HG03280 (cell line): Measurements from ENCODE around the gene HDAC4.

ENCODE experiments used
- ATAC-seq: cut with Tn5 transposase; IDR thresholded peaks from one replicate; pipeline ENCODE4 v1.9.1; 2021; ENCODE audit warnings: mild to moderate bottlenecking, moderate library complexity; ENCODE audit not compliant: unreplicated experiment

The HDAC4 gene

DNA sequence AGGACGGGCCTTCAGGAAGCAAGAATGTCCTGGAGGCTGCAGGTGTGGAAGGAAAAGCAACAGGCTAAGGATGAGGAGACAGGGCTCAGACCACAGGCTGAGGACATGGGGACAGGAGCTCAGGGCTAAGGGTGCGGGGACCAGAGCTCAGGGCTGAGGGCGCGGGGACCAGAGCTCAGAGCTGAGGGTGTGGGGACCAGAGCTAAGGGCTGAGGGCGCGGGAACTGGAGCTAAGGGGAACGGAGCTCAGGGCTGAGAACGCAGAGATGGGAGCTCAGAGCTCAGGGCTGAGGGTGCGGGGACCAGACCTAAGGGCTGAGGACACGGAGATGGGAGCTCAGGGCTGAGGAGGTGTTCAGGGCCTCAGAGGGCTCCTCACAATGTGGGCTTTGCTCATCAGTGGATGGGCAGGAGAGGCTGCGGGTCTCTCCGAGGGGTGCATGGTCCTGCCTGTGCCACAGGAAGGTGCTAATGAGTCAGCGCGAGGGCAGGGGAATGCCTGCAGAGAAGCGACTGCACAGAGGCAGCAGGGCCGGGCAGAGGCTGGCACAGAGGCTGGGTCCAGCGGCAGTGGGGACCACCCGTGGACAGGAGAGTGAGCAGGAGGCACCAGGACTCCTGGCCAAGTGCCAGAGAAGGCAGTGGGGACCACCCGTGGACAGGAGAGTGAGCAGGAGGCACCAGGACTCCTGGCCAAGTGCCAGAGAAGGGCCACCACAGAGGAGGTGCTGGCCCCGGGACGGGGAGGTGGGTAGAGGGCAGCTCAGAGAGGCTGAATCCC is 281.3 kb downstream of the HDAC4 start:
- no peak for ATAC-seq

DNA sequence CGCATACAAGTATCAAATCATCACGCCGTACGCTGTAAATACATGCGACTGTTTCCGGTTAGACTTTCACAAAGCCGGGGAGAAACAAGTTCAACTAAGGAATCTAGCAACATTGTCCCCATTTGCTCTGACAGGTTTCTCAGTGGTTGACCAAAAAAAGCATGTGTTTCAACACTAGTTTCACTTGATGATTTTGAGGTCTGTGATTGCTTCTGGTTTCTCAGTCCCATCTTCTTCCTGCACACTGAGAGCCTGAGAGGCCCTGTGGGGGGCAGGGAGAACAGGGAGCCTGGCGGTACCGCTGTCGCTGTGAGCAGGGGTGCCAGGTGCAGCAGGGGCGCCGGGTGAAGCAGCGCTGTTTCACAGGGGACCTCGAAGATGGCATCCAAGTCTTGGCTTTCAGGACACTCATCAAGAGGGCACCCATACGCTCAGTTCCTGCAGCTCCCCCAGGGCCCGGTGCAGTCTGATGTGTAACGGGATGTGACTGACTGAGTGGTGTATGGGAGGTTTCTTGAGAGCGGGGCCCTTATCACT is 282.1 kb downstream of the HDAC4 start:
- ATAC-seq, result no peak

DNA sequence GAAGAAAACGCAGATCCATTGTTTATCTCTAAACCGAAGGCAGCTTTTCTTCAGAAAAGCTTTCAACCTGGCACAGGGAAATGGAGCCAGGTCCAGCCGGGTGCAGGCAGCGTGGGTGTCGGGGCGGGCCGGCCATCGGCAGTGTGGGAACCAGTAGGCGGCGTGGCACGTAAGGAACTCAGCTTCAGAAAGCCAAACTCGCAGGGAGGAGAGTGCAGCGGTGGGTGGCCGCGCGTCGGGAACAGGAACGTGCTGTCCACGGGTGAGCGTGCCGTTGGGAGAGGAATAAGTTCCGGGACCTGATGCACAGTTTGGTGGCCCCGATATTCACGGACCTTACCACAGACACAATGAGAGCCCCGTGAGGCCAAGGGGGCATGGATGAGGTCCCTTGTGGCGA is 282.6 kb downstream of the HDAC4 start:
- ATAC-seq, result no peak

DNA sequence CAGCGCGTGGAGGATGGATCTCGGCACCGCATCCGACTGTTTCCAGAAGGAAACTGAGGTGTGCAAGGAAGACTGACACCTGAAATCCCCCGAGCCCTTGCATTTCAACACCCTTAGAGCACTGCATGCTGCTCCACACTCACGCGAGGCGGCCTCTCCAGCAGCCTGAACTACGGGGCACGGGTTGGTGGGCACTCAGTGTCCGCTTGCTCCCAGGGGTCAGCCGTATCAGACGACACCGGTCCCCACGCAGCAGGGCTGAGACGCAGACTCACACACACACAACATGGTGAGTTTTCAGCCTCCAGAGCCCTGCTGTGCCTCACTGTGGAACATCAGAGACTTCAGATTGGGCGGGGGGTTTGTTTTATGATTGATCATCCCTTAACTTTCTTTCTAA is 283.0 kb downstream of the HDAC4 start:
- ATAC-seq, result no peak

DNA sequence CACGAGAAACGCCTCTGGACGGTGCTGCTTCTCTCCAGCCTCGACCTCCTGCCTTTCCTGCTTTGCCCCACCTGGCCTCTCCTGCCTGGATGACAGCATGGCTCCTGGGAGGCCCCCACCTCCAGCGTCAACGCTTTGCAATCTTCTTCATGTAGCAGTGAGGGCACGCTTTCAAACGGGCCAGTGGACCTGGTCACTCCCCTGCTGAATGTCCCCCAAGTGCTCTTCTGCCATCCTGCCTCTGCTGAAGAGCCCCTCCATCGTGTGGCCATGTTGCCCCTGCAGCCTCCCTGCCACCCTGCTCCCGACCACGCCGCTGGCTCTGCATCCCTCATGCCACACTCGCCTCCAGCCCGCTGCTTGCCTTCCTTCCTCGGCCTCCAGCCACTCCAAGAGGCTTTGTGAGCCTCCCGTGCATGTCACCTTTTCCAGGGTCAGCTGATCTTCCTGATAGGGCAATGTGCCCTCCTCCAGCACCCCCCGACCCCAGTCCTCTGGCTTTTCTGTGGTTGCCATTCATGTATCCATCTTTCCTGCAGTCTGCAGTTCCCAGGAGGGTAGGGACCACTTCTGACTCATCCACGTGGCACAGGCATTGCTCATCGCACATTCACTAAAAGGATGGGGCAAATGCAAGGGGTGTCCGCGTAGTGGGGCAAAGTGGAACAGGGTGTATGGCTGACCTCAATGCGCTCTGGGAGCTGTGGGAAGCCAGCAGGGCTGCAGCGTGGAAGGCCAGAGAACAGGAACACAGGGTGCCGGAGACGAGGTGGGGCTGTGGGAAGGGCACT is 284.2 kb downstream of the HDAC4 start:
- ATAC-seq, result no peak

DNA sequence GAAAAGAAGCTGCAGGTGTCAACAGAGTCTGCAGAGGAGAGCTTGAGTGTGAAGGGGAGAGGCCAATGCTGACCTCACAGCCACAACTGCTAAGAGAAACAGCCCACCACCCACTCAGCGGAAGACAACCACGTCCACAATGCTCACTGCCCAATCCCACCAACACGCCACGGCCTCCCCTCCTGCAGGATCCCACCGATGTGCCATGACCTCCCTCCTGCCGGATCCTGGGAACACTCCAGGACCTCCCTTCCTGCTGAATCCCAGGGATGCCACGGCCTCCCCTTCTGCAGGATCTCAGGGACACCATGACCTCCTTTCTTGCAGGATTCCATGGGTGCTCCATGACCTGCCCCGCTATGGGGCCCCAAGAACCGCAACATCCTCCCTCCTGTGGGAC is 285.2 kb downstream of the HDAC4 start:
- ATAC-seq, result no peak

DNA sequence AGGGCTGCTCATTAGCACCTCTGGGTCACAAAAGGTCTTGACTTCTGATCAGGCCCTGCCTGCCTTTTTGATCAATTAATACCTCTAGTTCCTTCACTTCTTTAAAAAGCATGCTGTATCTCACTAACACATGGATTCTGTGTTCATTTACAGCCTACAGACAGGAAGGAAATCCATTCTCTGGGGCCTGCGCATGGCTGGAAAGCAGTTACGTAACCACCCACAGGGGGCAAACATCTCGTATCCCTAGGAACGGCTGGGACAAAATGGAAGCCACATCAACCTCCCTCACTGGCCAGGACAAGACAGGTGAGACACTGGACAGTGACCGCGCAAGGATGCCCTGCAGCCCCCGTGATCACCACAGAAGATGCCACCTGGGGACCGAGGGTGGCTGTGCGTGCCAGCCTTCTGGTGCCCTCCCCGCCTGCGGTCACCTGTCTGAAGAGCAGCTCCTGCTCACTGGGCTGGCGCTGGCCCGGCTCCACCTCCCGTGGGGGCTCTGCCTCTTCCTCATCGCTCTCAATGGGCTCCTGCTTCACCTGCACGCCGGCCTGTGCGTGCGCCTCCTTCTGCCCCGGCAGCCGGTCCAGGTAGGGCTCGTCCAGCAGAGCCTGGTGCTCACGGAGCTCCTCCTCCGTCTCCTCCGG is 286.1 kb downstream of the HDAC4 start:
- ATAC-seq, result no peak

DNA sequence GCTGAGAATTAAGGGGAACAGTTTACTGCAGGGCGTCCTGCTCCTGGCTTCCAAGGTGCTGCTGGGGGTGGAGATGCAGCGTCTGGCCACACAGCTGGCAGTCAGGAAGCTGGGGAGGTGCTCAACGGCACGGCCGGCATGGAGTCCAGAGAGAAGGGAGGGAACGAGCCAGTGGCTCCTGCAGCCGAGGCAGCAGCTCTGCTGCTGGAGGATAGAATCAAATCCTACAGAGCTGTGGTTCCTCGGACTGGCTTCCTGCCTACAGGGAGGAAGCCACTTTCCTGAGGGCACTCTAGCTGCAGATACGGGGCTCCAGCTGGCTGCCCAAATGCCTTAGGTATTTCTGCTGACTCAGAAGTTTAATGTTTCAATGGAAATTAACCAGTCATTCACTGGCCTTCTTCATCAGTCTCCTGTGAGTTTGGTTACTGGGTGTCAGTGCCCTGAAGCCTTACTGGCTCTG is 286.7 kb downstream of the HDAC4 start:
- no peak for ATAC-seq

DNA sequence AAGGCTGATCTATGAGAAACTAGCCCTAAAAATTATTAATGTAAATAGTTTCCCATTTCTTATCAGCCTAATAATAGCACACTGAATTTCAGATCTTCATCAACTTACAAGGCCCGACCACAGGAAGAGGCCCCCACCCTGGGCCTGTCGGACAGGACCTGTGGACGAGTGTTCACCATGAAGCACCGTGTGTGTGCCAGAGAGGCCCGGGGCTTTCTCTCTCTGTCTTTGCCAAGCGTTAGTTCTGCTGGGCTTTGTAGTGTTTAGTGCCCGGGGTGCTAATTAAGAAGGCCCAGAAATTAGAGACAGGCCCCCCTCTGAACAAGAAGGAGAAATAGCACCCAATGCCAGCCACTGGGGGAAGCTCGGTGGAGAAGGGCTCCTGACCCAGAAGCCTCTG is 287.2 kb downstream of the HDAC4 start:
- ATAC-seq, result no peak

DNA sequence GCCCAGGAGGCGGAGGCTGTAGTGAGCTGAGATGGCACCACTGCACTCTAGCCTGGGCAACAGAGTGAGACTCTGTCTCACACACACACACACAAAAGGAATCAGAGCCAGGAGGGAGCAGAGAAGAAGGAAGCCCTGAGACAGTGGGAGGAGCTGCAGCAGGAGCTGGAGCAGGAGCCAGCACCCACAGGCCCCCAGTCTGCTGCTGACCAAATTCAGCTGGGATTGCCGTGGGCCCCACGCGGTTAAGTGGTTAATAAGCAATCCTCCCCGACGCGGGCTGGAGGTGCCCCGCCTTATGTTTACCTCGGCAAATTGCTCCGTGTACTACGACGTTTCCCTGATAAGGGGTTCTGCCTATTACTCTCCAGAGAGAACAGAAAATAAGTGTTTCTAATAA is 287.6 kb downstream of the HDAC4 start:
- ATAC-seq, result no peak

DNA sequence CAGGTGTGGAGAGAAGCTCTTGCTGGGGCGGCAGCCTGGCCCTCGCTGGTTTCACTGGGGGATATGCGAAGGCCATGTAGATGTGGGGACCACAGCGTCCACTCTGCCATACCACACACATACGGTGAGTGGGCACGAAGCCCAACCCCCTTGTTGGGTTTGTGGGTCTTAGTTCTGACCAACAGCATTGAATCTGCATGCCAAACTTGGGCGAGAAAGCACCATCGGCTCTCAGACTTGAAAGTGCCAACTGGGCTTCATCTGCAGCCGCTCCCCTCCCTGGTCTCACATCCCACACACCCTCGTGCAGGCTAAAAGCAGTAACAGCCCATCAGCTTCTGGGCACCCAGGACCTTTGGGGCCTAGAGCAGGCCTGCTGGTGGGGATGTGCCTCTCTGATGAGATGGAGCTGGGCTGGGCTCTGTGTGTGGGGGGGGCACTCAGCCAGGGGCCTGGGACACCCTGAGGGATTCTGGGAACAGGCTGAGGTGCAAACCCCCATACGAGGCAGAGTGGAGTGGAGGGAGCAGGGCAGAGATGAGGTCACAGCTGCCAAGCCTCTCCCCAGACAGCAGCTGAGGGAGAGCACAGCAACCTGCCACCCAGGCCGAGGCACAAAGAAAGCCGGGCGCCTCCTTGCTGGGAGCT is 288.6 kb downstream of the HDAC4 start:
- ATAC-seq, result no peak

DNA sequence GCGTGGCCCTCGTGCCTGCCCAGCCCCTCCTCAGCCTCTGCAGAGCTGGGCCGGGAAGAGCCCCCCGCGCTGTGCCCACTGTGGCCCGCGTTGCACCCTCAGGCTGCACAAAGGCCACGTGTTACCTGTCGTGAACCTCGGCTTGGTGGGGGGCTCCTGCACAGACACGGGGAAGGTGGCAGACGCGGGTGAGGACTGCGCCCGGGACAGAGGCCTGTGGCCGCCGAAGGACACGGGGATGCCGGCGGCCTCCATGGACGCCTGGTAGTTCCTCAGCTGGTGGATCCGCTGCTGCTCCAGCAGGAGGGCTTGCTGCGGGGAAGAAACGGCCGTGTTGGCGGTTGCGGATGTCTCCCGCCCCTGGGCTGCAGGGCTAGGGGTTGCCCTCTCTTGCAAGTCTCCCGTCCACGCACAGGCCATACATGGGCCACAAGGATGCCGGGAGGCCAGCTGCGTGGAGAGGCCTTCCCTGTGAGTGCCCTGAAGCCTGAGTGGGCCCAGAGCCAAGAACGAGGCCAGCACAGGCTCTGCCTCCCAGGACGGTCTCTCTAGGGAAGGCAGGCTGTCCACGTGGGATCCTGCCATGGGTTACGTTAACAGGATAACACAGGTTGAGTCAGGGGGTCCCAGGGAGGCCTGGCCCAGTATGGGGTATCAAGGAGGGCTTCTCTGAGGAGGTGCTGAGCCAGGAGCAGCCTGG is 289.3 kb downstream of the HDAC4 start:
- no peak for ATAC-seq

DNA sequence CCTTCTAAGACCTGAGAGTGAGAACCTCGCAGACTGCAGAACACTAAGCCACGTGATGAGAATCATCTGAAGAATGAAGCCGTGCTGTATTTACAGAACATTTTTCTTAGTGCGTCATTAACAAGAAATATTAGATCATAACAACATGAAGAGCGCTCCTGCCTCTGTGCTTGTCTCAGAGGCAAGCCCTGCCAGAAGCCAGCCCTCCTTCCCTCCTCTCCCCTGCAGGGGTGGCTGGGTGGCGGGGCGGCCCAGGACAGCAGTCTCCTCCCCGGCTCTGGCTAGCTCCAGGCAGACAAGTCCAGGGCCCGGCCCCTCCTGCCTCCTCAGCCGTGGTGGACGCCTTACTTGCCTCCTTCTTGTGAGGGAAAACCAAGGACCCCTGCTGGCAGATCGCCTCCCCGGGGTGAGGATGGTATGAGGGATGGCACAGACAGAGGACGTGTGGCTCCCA is 290.2 kb downstream of the HDAC4 start:
- ATAC-seq, result no peak

DNA sequence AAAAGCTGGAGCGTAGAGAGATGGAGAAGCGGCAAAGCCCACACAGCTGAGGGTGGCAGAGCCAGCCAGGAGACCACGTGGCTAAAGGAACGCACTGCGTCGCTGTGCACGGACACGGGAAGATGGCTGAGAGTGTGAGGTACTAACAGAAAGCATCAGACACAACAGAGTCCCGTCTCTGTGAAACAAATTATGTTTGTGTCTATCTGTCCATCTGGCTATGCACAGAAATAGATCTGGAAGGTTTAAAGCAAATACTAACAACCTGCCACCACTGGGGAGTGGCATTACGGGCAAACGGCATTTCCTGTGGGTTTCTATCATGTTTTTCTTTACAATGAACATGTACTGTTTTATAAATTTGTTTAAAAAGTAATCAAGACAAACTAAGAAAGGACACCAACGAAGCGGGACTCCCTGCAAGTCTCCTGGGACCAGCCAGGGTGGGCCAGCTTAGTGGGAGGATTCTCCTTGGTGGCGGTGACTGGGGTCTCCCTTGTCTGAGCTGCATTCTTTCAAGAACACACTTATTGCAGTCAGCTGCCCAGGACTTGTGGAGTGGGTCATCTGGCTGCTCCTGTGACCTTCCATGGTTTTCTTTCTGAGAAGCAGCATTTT is 290.8 kb downstream of the HDAC4 start:
- ATAC-seq, result no peak

DNA sequence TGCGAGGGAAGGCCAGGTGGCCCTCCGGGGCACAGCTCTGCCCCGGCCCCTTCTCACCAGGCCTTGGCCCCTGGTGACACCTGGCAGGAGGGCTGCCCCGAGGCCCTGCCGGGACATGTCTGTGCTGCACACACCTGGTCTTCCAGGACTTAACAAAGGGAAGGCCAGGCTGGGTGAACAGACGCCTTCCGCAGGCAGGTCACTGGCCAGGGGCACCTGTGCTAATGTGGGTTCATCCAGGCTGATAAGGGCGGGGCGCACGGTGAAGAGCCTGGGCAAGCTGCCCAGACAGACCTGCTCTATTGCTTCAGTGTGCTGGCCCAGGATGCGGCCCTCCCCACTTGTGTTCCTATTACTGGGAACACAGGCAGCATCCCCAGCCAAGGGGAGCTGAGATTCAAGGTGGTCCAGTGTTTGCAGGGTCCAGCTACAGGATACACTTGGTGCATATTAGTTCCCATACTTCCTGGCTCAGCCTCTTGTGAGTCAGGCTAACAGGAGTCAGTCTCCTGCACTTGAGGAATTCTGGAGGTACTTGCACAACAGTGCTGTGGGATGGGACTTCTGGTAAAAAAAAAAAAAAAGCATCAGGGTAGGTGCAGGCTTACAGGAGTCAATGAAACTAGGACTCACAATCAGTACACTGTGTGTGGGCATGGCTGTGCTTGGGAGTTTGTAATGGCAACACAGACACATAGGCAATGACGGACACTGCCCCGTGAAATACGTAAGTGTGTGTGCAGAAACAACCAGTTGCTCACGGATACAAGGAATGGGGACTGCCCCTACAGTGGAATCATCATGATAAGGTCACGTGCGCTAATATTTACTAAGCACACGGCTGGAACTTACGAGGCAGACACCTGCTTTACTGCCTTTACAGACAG is 291.5 kb downstream of the HDAC4 start:
- no peak for ATAC-seq

DNA sequence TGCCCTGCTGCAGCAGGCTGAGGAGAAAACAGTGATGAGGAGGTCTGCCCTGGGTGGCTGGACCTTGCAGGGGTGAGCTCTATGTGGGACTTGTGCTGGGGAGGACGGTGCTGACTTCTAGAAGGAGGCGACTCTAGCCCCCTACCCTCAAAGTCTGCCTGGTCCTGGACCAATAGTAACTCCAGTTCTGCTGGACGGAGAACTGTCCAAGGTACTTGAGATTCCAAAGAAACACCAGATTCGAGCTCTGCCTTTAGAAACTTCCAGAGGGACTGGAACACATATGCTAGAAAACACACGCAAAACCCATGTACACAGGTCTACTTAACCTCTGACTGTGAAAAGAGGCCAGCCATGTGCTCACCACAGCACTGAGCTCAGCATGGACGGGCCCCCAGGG is 292.4 kb downstream of the HDAC4 start:
- no peak for ATAC-seq

DNA sequence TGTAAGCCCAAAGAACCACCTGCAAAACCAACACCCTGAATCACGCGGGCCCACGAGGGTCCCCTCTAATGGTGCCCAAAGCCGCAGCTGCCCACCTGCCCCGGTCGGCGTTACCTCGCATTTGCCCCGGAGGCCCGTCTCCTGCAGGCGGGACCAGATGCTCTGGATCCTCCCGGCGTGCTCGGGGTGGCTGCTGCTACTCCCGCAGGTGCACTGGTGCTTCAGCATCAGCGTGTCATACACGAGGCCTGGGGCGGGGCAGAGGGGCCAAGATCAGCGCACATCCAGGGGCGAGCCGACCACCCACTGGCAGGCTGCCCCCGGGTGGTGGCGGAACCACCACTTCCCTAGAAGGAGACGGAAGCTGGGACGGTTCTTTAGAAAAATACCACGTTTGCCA is 292.9 kb downstream of the HDAC4 start:
- no peak for ATAC-seq

DNA sequence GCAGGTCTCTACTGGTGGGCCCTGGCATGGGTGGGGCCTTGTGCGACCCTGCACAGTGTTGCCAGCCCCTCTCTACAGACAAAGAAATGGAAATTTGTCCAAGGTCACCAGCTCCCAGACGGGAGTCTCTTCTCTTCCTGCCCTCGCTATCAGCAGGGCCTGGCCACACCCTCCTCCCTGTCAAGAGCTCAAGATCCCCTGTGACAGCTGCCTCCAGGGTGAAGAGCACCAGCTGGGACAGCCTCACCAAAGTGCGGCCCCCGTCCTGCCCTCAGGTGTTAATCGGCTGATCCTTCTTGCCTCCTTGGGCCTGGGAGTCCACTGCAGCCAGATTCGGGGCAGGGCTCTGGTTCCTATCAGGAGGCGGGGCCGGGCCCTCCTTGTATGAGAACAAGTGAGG is 293.9 kb downstream of the HDAC4 start:
- ATAC-seq, result no peak

DNA sequence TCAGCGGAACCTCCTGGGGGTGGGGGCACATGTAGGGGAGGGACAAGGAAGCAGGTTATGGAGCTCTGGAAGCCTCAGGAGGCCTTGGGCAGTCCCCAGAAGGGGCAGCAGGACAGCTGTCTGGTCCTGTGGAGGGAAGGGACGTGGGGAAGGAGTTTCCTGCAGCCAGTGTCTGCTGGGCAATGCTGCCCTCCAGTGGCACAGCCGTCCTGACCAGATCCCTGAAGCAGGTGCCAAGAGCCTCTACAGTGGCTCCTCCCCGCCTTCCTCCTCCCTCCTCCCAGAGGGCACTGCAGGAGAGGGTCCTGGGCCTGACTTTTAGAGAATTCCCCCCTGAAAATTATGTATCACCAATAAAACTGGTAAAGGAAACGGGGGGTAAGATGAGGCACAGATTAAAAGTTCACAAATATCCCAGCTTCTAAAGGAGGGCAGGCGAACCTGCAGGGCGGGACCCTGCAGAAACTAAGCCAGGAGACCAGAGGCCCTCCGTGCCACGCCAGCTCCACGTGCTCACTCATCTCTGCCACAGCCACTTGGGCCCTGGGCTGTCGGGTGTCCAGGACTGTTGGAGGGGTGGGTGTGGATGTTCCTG is 294.4 kb downstream of the HDAC4 start:
- no peak for ATAC-seq
